GM10266 (cell line): ENCODE results near the gene PARD3.

Source experiments
- DNase-seq: peaks from one replicate; pipeline ENCODE4 v3.0.0; 2012; ENCODE audit errors: extremely low spot score
- CTCF ChIP-seq: IDR thresholded peaks from 2 replicates; pipeline ENCODE4 v1.5.1; 2012; ENCODE audit warnings: mild to moderate bottlenecking, low read depth; ENCODE audit not compliant: control insufficient read depth, insufficient read depth; ENCODE audit errors: missing control alignments

Gene PARD3

DNA sequence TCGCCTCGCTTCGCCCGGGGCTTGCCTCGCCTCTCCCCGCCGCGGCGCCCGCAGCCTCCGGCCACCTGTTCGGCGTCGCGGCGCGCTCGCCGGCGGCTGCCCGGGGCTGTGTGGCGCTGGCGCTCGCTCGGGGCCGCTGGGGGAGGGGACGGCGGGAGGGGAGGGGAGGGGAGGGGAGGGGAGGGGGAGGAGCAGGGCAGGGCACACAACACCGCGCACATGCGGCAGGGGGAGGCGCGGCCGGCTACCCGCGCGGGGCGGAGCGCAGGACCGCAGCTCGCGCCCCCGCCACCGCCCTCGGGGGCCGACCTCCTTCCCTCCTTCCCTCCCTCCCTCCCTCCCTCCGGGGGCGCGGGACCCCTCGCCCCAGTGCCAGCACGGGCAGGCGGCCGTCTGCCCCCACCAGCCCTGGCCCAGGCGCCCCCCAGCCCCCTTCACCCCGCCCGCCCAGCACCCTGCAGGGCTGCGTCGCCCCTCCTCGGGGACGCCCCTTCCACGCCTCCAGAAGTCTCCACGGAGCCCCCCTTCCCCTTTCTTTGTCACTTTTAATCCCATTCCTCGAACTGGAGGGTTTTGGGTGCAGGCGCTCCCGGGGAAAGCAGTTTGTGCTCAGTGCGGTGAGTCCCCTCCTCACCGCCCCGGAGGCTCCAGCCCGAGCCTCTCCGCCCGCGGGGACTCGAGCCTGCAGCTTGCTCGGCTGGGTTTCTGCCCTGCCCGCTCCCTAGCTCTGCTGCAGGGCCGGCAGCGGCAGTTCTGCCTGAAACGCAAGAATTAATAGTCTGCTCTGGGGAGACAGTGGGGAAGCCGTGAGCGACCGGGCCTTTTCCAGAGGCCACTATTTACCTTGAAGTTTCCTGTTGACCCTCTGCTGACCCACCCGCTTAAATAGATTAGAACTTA is at the start of gene PARD3:
TSS of gene PARD3 (minus strand) at position 112 of the 900 bp plus-strand sequence. CDS start 301 bp downstream, outside the sequence.
- no peak for TF ChIP-seq CTCF
- DNase-seq = peak; percentile 90

GRCh38 chr10:34864149-34865067 is 49.3 kb upstream of the PARD3 start:
- TF ChIP-seq CTCF = no peak
- DNase-seq = no peak

- no peak for TF ChIP-seq CTCF
- no peak for DNase-seq
Measured at GRCh38 chr10:34862892-34863291, 47.8 kb upstream of the PARD3 start.

DNA sequence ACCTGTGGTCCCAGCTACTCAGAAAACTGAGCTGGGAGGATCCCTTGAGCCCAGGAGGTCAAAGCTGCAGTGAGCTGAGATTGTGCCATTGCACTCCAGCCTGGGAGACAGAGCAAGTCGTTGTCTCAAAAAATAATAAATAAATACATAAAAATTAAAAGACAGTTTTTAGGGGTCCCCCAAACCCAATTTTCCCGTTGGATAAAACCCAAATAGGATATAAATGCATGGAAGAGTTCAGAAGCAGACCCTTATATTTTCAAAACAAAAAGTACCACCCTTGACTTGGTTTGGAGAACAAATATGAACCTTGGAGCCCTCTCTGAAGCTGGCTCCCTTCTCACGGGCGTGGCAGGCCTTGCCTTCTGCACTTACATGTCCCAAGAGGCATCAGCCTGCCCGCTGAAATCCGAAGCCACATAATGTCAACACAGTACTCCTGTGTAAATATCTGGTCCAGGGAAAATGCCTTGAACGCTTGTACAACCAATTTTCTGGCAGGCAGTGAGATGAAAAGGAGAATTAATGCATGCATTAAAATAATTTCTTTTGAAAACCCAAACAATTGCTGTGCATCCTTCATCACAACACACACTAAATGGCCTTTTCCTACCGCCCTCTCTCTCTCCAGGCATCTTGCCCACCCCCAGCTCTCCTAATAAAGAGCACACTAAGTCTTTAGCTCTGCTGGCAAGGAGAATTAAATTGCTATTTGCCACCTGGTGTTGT is 46.4 kb upstream of the PARD3 start:
- DNase-seq = no peak
- no peak for TF ChIP-seq CTCF

- no peak for TF ChIP-seq CTCF
- no peak for DNase-seq
Measured at GRCh38 chr10:34859170-34859569, 44.1 kb upstream of the PARD3 start.

DNA sequence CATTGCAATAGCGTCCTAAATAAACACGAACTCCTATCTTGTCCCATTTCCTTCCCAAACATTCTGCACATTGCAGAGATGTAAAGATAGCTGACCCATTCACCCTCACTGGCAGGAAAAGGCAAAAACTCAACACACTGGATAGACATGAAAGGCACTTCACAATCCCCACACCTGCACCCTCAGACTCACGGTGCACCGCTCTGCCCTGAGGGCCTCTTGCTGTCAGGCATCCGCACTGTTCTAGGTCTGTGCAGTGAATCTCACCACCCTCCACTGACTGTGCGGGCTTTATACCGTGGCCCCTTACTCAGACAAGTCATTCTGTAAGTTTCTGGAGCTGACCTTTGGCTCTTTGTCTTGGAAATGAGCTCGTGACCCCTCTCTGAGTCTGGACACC is 42.9 kb upstream of the PARD3 start:
- no peak for TF ChIP-seq CTCF
- DNase-seq = no peak
